Measurements from ENCODE around the gene ID1. TPM values are rescaled to one million over a fixed set of nuclear protein-coding genes. Genes with fewer than 3 reads are reported as not detected.

ID1 gene
- total and polyA plus RNA-seq, 2 of the 13 experiments (the other 11 are each of a cell fraction or from before 2014, with no cell fraction given), result 320 to 419 TPM

- TF ChIP-seq HIC2 (CRISPR knock-in tag; IDR thresholded peaks at IDR 0.05; ENCODE audit: low read depth) (peak; percentile 72), ZSCAN21 (CRISPR knock-in tag; IDR thresholded peaks at IDR 0.05; ENCODE audit: borderline replicate concordance) (no peak; the same call in 1 of the 2 replicates), MNT (IDR thresholded peaks at IDR 0.05) (no peak), NR1H2 (CRISPR knock-in tag; IDR thresholded peaks at IDR 0.05; ENCODE audit: borderline replicate concordance, low read depth) (no peak; the same call in 1 of the 2 replicates), ZNF510 (CRISPR knock-in tag; IDR thresholded peaks at IDR 0.05; ENCODE audit: low read depth) (peak; percentile 82; the same call in 1 of the 2 replicates), HMG20B (CRISPR knock-in tag; conservative IDR thresholded peaks at IDR 0.05) (no peak), TBL1XR1 (IDR thresholded peaks at IDR 0.05; ENCODE audit: borderline replicate concordance, low read length, partially characterized antibody) (peak; percentile 54), TGIF2 (CRISPR knock-in tag; IDR thresholded peaks at IDR 0.05) (0 out of 2 replicates have a peak, but pooled peaks have one; percentile 25), STAT5B (CRISPR knock-in tag; IDR thresholded peaks at IDR 0.05) (no peak), KMT2B (CRISPR knock-in tag; IDR thresholded peaks at IDR 0.05) (no peak), MXD1 (CRISPR knock-in tag; IDR thresholded peaks at IDR 0.05) (no peak), SRSF9 (IDR thresholded peaks at IDR 0.05; ENCODE audit: borderline replicate concordance, insufficient read depth, low read depth, low read length, poor library complexity, severe bottlenecking) (no peak), ZSCAN22 (CRISPR knock-in tag; IDR thresholded peaks at IDR 0.05) (no peak), ZNF766 (CRISPR knock-in tag; IDR thresholded peaks at IDR 0.05; ENCODE audit: borderline replicate concordance) (peak; percentile 44; the same call in 1 of the 2 replicates), TIGD3 (CRISPR knock-in tag; IDR thresholded peaks at IDR 0.05; ENCODE audit: borderline replicate concordance) (no peak), MYPOP (CRISPR knock-in tag; IDR thresholded peaks at IDR 0.05) (peak; percentile 43; the same call in 1 of the 2 replicates), RFXANK (CRISPR knock-in tag; IDR thresholded peaks at IDR 0.05) (no peak), ZFP41 (CRISPR knock-in tag; IDR thresholded peaks at IDR 0.05; ENCODE audit: borderline replicate concordance) (no peak), RFX1 (IDR thresholded peaks at IDR 0.05) (no peak), TBP (CRISPR knock-in tag; IDR thresholded peaks at IDR 0.05) (peak; percentile 89; the same call in 1 of the 2 replicates), ZNF343 (CRISPR knock-in tag; IDR thresholded peaks at IDR 0.05) (no peak)
- TF ChIP-seq, protein P1, sequence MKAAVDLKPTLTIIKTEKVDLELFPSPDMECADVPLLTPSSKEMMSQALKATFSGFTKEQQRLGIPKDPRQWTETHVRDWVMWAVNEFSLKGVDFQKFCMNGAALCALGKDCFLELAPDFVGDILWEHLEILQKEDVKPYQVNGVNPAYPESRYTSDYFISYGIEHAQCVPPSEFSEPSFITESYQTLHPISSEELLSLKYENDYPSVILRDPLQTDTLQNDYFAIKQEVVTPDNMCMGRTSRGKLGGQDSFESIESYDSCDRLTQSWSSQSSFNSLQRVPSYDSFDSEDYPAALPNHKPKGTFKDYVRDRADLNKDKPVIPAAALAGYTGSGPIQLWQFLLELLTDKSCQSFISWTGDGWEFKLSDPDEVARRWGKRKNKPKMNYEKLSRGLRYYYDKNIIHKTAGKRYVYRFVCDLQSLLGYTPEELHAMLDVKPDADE (CRISPR knock-in tag; IDR thresholded peaks at IDR 0.05), result no peak
Observed at GRCh38 chr20:31569163-31570020, 35.7 kb upstream of the ID1 start (continued).

Measured in HepG2 (cell line).